Measurements from ENCODE around the gene ZNF423. TPM values are rescaled to one million over a fixed set of nuclear protein-coding genes. Genes with fewer than 3 reads are reported as not detected.

Gene ZNF423
- total RNA-seq, 1 experiment from 2014 or later: 0.49 TPM

DNA sequence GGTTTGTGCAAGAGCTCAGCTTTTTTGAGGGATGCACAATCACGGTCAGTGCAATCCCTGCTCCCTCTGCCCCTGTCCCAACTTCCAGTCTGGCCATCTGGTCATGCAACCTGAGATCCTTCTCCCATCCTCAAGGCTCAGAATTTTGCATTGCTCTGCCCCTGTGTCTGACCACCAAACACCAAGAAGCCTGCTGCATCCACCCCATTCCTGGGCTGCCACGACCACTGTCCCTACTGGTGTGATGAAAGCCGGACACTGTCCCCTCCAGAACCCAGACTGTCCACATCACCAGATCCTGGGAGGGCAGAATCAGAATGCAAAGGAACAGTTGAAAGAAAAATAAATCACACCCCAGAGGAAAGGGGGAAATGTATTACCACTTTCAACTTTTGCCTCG is 251.3 kb downstream of the ZNF423 start:
- intact Hi-C loops (cut with micrococcal nuclease; ENCODE audit: unreplicated experiment): no loop called here
- POLR2A ChIA-PET: no interaction called here

DNA sequence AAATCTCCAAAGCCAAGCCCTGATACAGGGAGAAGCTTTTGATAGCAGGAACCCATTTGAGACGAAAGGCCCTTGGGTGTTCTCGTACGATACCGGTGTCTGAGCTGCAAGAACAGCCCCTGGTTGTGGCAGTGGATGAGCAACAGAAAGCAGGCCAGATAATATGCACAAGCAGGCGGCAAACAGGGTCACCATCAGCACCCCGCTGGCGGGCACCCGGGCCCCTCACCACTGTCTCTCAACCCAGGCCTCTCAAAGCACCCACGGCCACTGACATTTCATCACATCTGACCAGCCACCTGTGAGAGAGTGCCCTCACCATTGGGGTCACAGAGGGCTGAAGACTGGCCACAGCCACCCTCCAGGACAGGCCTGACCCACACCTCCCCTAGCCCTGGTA is 252.0 kb downstream of the ZNF423 start:
- ChIA-PET POLR2A (no interaction called here), CTCF (no interaction called here)
- Histone ChIP-seq H3K36me3 (ENCODE audit: control insufficient read depth, insufficient read depth, low read length) (no peaks in the 10 kb centered on the region), H3K4me1 (ENCODE audit: control insufficient read depth, insufficient read depth, low read length) (no peaks in the 10 kb centered on the region), H3K27ac (ENCODE audit: low read length) (no peak overlapping the region), H3K4me3 (ENCODE audit: low read depth in 2 of 2, low read length in 2 of 2) (no peak overlapping the region), H3K9me3 (ENCODE audit: control insufficient read depth, insufficient read depth, low read depth, low read length) (no peaks in the 10 kb centered on the region), H3K27me3 (ENCODE audit: control insufficient read depth, insufficient read depth, low read length) (no peaks in the 10 kb centered on the region; the same call in 1 of the 2 replicates)
- no peak for DNase-seq (ENCODE audit: low read depth, low spot score)
- no peak for TF ChIP-seq TCF7L2 (IDR thresholded peaks at IDR 0.05; ENCODE audit: low read depth, low read length)
- TF ChIP-seq POLR2AphosphoS5 (IDR thresholded peaks at IDR 0.05; ENCODE audit: low read depth, low read length): no peak
- TF ChIP-seq, protein P1, sequence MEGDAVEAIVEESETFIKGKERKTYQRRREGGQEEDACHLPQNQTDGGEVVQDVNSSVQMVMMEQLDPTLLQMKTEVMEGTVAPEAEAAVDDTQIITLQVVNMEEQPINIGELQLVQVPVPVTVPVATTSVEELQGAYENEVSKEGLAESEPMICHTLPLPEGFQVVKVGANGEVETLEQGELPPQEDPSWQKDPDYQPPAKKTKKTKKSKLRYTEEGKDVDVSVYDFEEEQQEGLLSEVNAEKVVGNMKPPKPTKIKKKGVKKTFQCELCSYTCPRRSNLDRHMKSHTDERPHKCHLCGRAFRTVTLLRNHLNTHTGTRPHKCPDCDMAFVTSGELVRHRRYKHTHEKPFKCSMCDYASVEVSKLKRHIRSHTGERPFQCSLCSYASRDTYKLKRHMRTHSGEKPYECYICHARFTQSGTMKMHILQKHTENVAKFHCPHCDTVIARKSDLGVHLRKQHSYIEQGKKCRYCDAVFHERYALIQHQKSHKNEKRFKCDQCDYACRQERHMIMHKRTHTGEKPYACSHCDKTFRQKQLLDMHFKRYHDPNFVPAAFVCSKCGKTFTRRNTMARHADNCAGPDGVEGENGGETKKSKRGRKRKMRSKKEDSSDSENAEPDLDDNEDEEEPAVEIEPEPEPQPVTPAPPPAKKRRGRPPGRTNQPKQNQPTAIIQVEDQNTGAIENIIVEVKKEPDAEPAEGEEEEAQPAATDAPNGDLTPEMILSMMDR (IDR thresholded peaks at IDR 0.05): no peak
- TF ChIP-seq, protein P2, sequence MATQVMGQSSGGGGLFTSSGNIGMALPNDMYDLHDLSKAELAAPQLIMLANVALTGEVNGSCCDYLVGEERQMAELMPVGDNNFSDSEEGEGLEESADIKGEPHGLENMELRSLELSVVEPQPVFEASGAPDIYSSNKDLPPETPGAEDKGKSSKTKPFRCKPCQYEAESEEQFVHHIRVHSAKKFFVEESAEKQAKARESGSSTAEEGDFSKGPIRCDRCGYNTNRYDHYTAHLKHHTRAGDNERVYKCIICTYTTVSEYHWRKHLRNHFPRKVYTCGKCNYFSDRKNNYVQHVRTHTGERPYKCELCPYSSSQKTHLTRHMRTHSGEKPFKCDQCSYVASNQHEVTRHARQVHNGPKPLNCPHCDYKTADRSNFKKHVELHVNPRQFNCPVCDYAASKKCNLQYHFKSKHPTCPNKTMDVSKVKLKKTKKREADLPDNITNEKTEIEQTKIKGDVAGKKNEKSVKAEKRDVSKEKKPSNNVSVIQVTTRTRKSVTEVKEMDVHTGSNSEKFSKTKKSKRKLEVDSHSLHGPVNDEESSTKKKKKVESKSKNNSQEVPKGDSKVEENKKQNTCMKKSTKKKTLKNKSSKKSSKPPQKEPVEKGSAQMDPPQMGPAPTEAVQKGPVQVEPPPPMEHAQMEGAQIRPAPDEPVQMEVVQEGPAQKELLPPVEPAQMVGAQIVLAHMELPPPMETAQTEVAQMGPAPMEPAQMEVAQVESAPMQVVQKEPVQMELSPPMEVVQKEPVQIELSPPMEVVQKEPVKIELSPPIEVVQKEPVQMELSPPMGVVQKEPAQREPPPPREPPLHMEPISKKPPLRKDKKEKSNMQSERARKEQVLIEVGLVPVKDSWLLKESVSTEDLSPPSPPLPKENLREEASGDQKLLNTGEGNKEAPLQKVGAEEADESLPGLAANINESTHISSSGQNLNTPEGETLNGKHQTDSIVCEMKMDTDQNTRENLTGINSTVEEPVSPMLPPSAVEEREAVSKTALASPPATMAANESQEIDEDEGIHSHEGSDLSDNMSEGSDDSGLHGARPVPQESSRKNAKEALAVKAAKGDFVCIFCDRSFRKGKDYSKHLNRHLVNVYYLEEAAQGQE (IDR thresholded peaks at IDR 0.05; ENCODE audit: insufficient read depth in 1 of 2, low read depth in 2 of 2, low read length in 1 of 2): no peak
- no peak for TF ChIP-seq SIN3A (IDR thresholded peaks at IDR 0.05; ENCODE audit: borderline replicate concordance, insufficient read depth, low read depth, low read length)
- no peak for ATAC-seq
- BruUV-seq (replicated peaks): no TSS peak
- in situ Hi-C loops (cut with HindIII; ENCODE audit: low pct_unique_long_range_greater_than_20kb, low sequenced_read_pairs): no loop called here
- intact Hi-C loops (cut with micrococcal nuclease; ENCODE audit: unreplicated experiment): no loop called here

More for the DNA sequence above, 251.3 kb downstream of the ZNF423 start:
- CTCF ChIA-PET: no interaction called here
- Histone ChIP-seq H3K36me3 (ENCODE audit: control insufficient read depth, insufficient read depth, low read length) (no peaks in the 10 kb centered on the region), H3K27me3 (ENCODE audit: control insufficient read depth, insufficient read depth, low read length) (no peaks in the 10 kb centered on the region; the same call in 1 of the 2 replicates), H3K4me1 (ENCODE audit: control insufficient read depth, insufficient read depth, low read length) (no peaks in the 10 kb centered on the region), H3K4me3 (ENCODE audit: low read depth in 2 of 2, low read length in 2 of 2) (no peak overlapping the region), H3K27ac (ENCODE audit: low read length) (no peak overlapping the region), H3K9me3 (ENCODE audit: control insufficient read depth, insufficient read depth, low read depth, low read length) (no peaks in the 10 kb centered on the region)
- in situ Hi-C loops (cut with HindIII; ENCODE audit: low pct_unique_long_range_greater_than_20kb, low sequenced_read_pairs): no loop called here
- no peak for DNase-seq (ENCODE audit: low read depth, low spot score)
- TF ChIP-seq SIN3A (IDR thresholded peaks at IDR 0.05; ENCODE audit: borderline replicate concordance, insufficient read depth, low read depth, low read length) (no peak), POLR2AphosphoS5 (IDR thresholded peaks at IDR 0.05; ENCODE audit: low read depth, low read length) (no peak), TCF7L2 (IDR thresholded peaks at IDR 0.05; ENCODE audit: low read depth, low read length) (no peak)
- TF ChIP-seq, protein P1 (IDR thresholded peaks at IDR 0.05): no peak
- TF ChIP-seq, protein P2 (IDR thresholded peaks at IDR 0.05; ENCODE audit: insufficient read depth in 1 of 2, low read depth in 2 of 2, low read length in 1 of 2): no peak
- ATAC-seq: no peak
- BruUV-seq (replicated peaks): no TSS peak
